GM12891 (cell line): Measurements from ENCODE around the gene FAM171A2.

Source experiments
- PAX5 ChIP-seq: IDR thresholded peaks from 2 replicates; pipeline ENCODE4 v1.6.1; 2011; ENCODE audit warnings: low read length, moderate library complexity, mild to moderate bottlenecking; ENCODE audit not compliant: insufficient read depth, severe bottlenecking
- POLR2A ChIP-seq: IDR thresholded peaks from 2 replicates; pipeline ENCODE4 v1.6.1; 2011; ENCODE audit warnings: low read depth, low read length, control low read depth
- POLR2AphosphoS5 ChIP-seq: IDR thresholded peaks from 2 replicates; pipeline ENCODE4 v1.6.1; 2011; ENCODE audit warnings: low read depth, low read length, control low read depth
- POU2F2 ChIP-seq: IDR thresholded peaks from 2 replicates; pipeline ENCODE4 v1.6.1; 2011; ENCODE audit warnings: low read depth, mild to moderate bottlenecking, control low read depth, low read length, moderate library complexity
- SPI1 ChIP-seq: IDR thresholded peaks from 2 replicates; pipeline ENCODE4 v1.6.1; 2011; ENCODE audit warnings: low read depth, low read length, control low read depth
- TAF1 ChIP-seq: IDR thresholded peaks from 2 replicates; pipeline ENCODE4 v1.6.1; 2011; ENCODE audit warnings: low read depth, low read length, control low read depth

- TF ChIP-seq POLR2A (no peak), POLR2AphosphoS5 (no peak), TAF1 (no peak), POU2F2 (no peak), SPI1 (no peak), PAX5 (no peak)
Measured at GRCh38 chr17:44398692-44399691, 35.3 kb upstream of the FAM171A2 start.
